Fibroblast of lung (primary cell): ENCODE results near the gene ATCAY. TPM values are rescaled to one million over a fixed set of nuclear protein-coding genes. Genes with fewer than 3 reads are reported as not detected.
"Not testable (repeated sequence)": the region's sequence is repeated elsewhere in the genome, so short reads cannot be mapped to it uniquely, and the experiment has no call there.

ENCODE experiments used
- DNase-seq, 2 donors: peaks; one replicate each; pipeline versions ENCODE4 v3.0.0 to v3.0.0-alpha.2; 2010; ENCODE audit warnings: low read depth in 2 of 2
- H2AFZ ChIP-seq: 2 replicates; pipeline ENCODE4 v1.5.1; 2012; ENCODE audit warnings: low read length, control low read depth, inconsistent platforms
- H3K27ac ChIP-seq: 2 replicates; pipeline ENCODE4 v1.5.1; 2011; ENCODE audit warnings: low read length, control low read depth; ENCODE audit not compliant: insufficient read depth
- H3K27me3 ChIP-seq: 2 replicates; pipeline ENCODE4 v1.5.1; 2011; ENCODE audit warnings: mild to moderate bottlenecking, low read length; ENCODE audit not compliant: control insufficient read depth, insufficient read depth
- H3K36me3 ChIP-seq: 2 replicates; pipeline ENCODE4 v1.5.1; 2011; ENCODE audit warnings: low read length; ENCODE audit not compliant: control insufficient read depth, insufficient read depth
- H3K4me1 ChIP-seq: 2 replicates; pipeline ENCODE4 v1.5.1; 2011; ENCODE audit warnings: low read length; ENCODE audit not compliant: control insufficient read depth, insufficient read depth; ENCODE audit errors: extremely low read depth
- H3K4me2 ChIP-seq: 2 replicates; pipeline ENCODE4 v1.5.1; 2011; ENCODE audit warnings: low read length, control low read depth; ENCODE audit not compliant: insufficient read depth; ENCODE audit errors: extremely low read depth
- H3K4me3 ChIP-seq, 4 experiments: fragments of 200-600 bp in 1 of 4; sonication (generic) in 1 of 4; replicated peaks in 1 of 4; 2 replicates each; pipeline ENCODE4 v1.5.1; 2011 to 2016; ENCODE audit warnings: low read length in 4 of 4, low read depth in 3 of 4, mild to moderate bottlenecking in 3 of 4, control low read depth in 2 of 4, inconsistent platforms in 1 of 4, mixed read lengths in 1 of 4; ENCODE audit not compliant: insufficient read depth in 1 of 4; ENCODE audit errors: control extremely low read depth in 1 of 4
- H3K79me2 ChIP-seq: 2 replicates; pipeline ENCODE4 v1.5.1; 2012; ENCODE audit warnings: mild to moderate bottlenecking, low read length, inconsistent platforms; ENCODE audit not compliant: control insufficient read depth, insufficient read depth
- H3K9ac ChIP-seq: 2 replicates; pipeline ENCODE4 v1.5.1; 2011; ENCODE audit warnings: mild to moderate bottlenecking, low read length, control low read depth; ENCODE audit not compliant: insufficient read depth
- H3K9me3 ChIP-seq: 2 replicates; pipeline ENCODE4 v1.5.1; 2012; ENCODE audit warnings: low read depth, low read length; ENCODE audit not compliant: control insufficient read depth, insufficient read depth
- H4K20me1 ChIP-seq: 2 replicates; pipeline ENCODE4 v1.5.1; 2011; ENCODE audit warnings: low read length; ENCODE audit not compliant: control insufficient read depth, insufficient read depth; ENCODE audit errors: extremely low read depth
- EZH2 ChIP-seq: IDR thresholded peaks from 2 replicates; pipeline ENCODE4 v1.5.1; 2012; ENCODE audit warnings: low read length, control low read depth, mild to moderate bottlenecking; ENCODE audit errors: missing control alignments
- polyA plus RNA-seq, 2 donors: library from polyadenylated mRNA; depleted of rRNA in 1 of 2; stranded (reverse) in 1 of 2; unstranded in 1 of 2; fragments of >200 nt; gene quantifications; 2 replicates each; pipeline ENCODE4 v1.2.1, GENCODE V29; 2011 to 2012; ENCODE audit warnings: missing spikeins in 1 of 2
- total RNA-seq: library from RNA; depleted of rRNA; stranded (reverse); fragments of >200 nt; gene quantifications from 2 replicates; pipeline ENCODE4 v1.2.1, GENCODE V29; 2014
- TF ChIP-seq, protein P1 (sequence below), 2 donors: IDR thresholded peaks in 1 of 2; conservative IDR thresholded peaks in 1 of 2; 1 replicate in 1 of 2; 2 replicates in 1 of 2; pipeline ENCODE4 v1.5.1; 2011 to 2012; ENCODE audit warnings: low read length in 2 of 2, control low read depth in 1 of 2, inconsistent platforms in 1 of 2, low read depth in 1 of 2, mild to moderate bottlenecking in 1 of 2

ATCAY gene
- total and polyA plus RNA-seq, 2 donors (not counting 1 experiment from before 2014, with no cell fraction given), result 0.01 TPM; not detected in 1

DNA sequence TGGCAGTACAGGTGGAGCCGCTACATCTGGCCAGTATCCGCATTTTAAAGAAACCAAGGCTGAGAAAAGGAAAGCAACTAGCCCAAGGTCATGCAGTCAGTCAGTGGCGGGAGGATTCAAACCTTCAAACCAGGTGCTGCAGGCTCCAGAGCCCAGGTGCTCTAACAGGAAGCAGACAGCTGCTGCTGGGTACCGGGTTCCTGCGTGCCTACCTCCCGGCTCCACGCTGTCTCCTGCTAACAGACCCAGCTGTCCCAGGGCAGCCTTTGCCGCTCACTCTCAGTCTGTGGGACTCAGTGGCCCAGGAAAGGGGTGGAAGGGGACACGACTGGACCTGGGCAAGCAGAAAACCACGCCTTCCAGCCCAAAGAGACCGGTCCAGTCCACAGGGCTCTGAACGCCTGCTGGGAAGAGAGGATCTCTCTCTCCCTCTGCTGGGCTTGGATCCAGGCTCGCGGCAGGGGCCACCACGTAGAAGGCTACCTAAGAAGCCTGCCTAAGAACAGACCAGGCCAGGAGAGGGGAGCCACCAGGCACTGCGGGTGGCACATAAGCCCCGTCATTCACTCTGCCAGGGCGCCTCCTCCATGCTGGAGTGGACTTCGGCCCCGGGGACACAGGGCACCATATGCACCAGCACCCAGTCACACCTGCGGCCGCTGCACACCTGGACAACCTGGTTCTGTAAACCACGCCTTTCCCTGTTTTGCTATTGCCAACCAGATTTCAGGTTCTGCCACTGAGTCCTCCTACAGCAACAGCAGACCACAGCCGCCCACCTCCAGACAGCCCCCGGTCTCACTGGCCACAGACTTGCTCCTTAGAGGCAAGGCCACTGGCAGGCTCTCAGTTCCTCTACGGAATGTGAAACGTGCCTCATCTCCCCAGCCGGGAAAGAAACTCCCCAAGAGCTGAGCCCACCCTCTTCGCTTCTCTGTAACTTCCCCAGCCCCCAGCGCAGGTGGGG lies 85.8 kb downstream of the ATCAY start:
- no peaks in the 10 kb centered on the region for H3K27me3 ChIP-seq
- no peak overlapping the region for H3K27ac ChIP-seq
- no peaks in the 10 kb centered on the region for H3K9me3 ChIP-seq
- H3K4me2 ChIP-seq, result peak overlapping the region; percentile 59
- no peaks in the 10 kb centered on the region for H4K20me1 ChIP-seq
- DNase-seq, result no peak
- H3K79me2 ChIP-seq, result peaks cover 63% of the 10 kb centered on the region
- H3K36me3 ChIP-seq, result peaks cover 40% of the 10 kb centered on the region
- peaks cover 15% of the 10 kb centered on the region for H3K4me1 ChIP-seq
- TF ChIP-seq, protein P1, sequence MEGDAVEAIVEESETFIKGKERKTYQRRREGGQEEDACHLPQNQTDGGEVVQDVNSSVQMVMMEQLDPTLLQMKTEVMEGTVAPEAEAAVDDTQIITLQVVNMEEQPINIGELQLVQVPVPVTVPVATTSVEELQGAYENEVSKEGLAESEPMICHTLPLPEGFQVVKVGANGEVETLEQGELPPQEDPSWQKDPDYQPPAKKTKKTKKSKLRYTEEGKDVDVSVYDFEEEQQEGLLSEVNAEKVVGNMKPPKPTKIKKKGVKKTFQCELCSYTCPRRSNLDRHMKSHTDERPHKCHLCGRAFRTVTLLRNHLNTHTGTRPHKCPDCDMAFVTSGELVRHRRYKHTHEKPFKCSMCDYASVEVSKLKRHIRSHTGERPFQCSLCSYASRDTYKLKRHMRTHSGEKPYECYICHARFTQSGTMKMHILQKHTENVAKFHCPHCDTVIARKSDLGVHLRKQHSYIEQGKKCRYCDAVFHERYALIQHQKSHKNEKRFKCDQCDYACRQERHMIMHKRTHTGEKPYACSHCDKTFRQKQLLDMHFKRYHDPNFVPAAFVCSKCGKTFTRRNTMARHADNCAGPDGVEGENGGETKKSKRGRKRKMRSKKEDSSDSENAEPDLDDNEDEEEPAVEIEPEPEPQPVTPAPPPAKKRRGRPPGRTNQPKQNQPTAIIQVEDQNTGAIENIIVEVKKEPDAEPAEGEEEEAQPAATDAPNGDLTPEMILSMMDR (conservative IDR thresholded peaks at IDR 0.05 in 1 of 2, IDR thresholded peaks at IDR 0.05 in 1 of 2; ENCODE audit: low read depth in 1 of 2, low read length in 2 of 2), result no peak
- TF ChIP-seq EZH2, result no peak
- no peak overlapping the region for H3K4me3 ChIP-seq
- H2AFZ ChIP-seq, result no peak overlapping the region
- H3K9ac ChIP-seq, result no peak overlapping the region

GRCh38 chr19:3967983-3968382 lies 87.5 kb downstream of the ATCAY start:
- Histone ChIP-seq H3K4me2 (peak overlapping the region; percentile 82), H3K4me1 (peaks cover 15% of the 10 kb centered on the region), H3K4me3 (peak overlapping the region in 2 of 4 experiments; percentile 17 to 23), H3K27ac (peak overlapping the region; percentile 97), H3K36me3 (peaks cover 35% of the 10 kb centered on the region), H3K79me2 (peaks cover 60% of the 10 kb centered on the region), H3K9ac (peak overlapping the region; percentile 23)
- not testable (repeated sequence) for DNase-seq, H4K20me1 ChIP-seq, H2AFZ ChIP-seq, H3K9me3 ChIP-seq, H3K27me3 ChIP-seq

DNA sequence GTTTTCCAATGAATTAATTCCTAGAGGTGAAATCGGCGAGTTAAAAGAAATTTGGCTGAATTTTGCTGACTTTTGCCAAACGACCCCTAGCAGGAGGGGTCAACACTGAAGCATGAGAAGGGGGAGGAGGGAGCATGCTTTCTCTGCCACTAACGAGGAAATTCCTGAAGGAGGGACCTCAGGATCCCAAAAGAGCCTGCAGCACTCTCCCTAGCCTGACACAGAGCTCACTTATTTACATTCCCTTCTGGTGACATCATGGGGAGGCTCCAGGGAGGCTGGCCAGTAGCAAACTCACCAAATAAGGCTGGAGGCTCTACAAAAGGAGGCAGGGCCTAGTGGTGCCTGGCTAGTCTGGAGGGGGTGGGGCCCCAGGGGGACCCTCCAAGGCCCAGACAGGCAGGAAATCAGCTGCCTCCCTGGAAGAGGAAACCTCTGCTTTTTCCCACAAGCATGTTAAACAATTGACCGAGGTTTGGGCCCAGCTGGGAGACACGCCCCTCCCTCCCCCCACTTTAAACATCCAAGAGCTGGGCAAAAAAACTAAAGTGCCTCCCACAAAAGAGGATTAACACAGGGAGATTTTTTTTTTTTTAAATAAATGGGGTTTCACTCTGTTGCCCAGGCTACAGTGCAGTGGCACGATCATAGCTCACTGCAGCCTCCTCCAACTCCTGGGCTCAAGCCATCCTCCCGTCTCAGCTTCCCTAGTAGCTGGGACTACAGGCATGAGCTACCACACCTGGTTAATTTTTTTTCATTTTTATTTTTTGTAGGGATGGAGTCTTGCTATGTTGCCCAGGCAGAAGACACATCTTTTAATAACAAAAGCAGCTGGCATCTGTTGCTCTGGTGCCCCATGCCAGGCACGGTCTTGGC lies 88.3 kb downstream of the ATCAY start:
- Histone ChIP-seq H3K9ac (peak overlapping the region; percentile 96), H3K36me3 (peaks cover 27% of the 10 kb centered on the region), H3K27ac (peak overlapping the region; percentile 97), H4K20me1 (no peaks in the 10 kb centered on the region), H3K27me3 (no peaks in the 10 kb centered on the region), H3K4me1 (peaks cover 15% of the 10 kb centered on the region), H3K4me3 (peak overlapping the region; percentile 62 to 92 (median 86)), H3K4me2 (peak overlapping the region; percentile 95), H3K79me2 (peaks cover 55% of the 10 kb centered on the region), H3K9me3 (no peaks in the 10 kb centered on the region), H2AFZ (no peak overlapping the region)
- DNase-seq, result peak; percentile 99 to 100
- TF ChIP-seq EZH2, result no peak
- TF ChIP-seq, protein P1 (conservative IDR thresholded peaks at IDR 0.05 in 1 of 2, IDR thresholded peaks at IDR 0.05 in 1 of 2; ENCODE audit: low read depth in 1 of 2, low read length in 2 of 2), result no peak
